GM23248 (cell line): Measurements from ENCODE around the gene RGS5. TPM values are rescaled to one million over a fixed set of nuclear protein-coding genes. Genes with fewer than 3 reads are reported as not detected.

Source experiments
- DNase-seq: peaks from one replicate; pipeline ENCODE4 v3.0.0-alpha.2; 2015
- H2AFZ ChIP-seq: fragments of 200-600 bp; sonication (generic); 2 replicates; pipeline ENCODE4 v1.6.1; 2016; ENCODE audit warnings: antibody characterized with exemption
- H3F3A ChIP-seq: fragments of 200-600 bp; sonication (generic); 2 replicates; pipeline ENCODE4 v1.6.1; 2016; ENCODE audit warnings: mild to moderate bottlenecking, antibody characterized with exemption, mixed run types; ENCODE audit not compliant: insufficient read depth
- H3K27ac ChIP-seq: fragments of 200-600 bp; sonication (generic); 2 replicates; pipeline ENCODE4 v1.5.1; 2016; ENCODE audit warnings: mild to moderate bottlenecking
- H3K27me3 ChIP-seq: fragments of 200-600 bp; sonication (generic); replicated peaks from 2 replicates; pipeline ENCODE4 v1.6.1; 2016; ENCODE audit warnings: mild to moderate bottlenecking; ENCODE audit not compliant: insufficient read depth
- H3K36me3 ChIP-seq: fragments of 200-600 bp; sonication (generic); 2 replicates; pipeline ENCODE4 v1.6.1; 2016; ENCODE audit warnings: low read depth, mild to moderate bottlenecking
- H3K4me1 ChIP-seq: fragments of 200-600 bp; sonication (generic); 2 replicates; pipeline ENCODE4 v1.6.1; 2016; ENCODE audit warnings: mild to moderate bottlenecking; ENCODE audit not compliant: insufficient read depth
- H3K4me2 ChIP-seq: fragments of 200-600 bp; sonication (generic); one replicate; pipeline ENCODE4 v1.6.1; 2016; ENCODE audit warnings: mild to moderate bottlenecking; ENCODE audit not compliant: unreplicated experiment
- H3K4me3 ChIP-seq: fragments of 200-600 bp; sonication (generic); 2 replicates; pipeline ENCODE4 v1.5.1; 2016; ENCODE audit warnings: mild to moderate bottlenecking
- H3K79me2 ChIP-seq: fragments of 200-600 bp; sonication (generic); 2 replicates; pipeline ENCODE4 v1.6.1; 2016; ENCODE audit warnings: mild to moderate bottlenecking; ENCODE audit not compliant: insufficient read depth
- H3K9ac ChIP-seq: fragments of 200-600 bp; sonication (generic); 2 replicates; pipeline ENCODE4 v1.6.1; 2016; ENCODE audit warnings: mild to moderate bottlenecking
- H3K9me2 ChIP-seq: fragments of 200-600 bp; sonication (generic); 2 replicates; pipeline ENCODE4 v1.6.1; 2016; ENCODE audit warnings: mixed run types, mild to moderate bottlenecking, moderate library complexity; ENCODE audit not compliant: insufficient read depth
- H3K9me3 ChIP-seq: fragments of 200-600 bp; sonication (generic); one replicate; pipeline ENCODE4 v1.6.1; 2017; ENCODE audit warnings: low read depth
- H4K20me1 ChIP-seq: fragments of 200-600 bp; sonication (generic); 2 replicates; pipeline ENCODE4 v1.6.0; 2016; ENCODE audit not compliant: insufficient read depth
- EZH2 ChIP-seq: fragments of 200-600 bp; sonication (generic); IDR thresholded peaks from 2 replicates; pipeline ENCODE4 v1.6.1; 2018; ENCODE audit warnings: antibody characterized with exemption, mild to moderate bottlenecking; ENCODE audit not compliant: insufficient read depth, poor library complexity, severe bottlenecking
- EZH2phosphoT487 ChIP-seq: fragments of 200-600 bp; sonication (generic); IDR thresholded peaks from 2 replicates; pipeline ENCODE4 v1.6.1; 2018; ENCODE audit warnings: antibody characterized with exemption, moderate library complexity, mild to moderate bottlenecking, low read depth; ENCODE audit not compliant: insufficient read depth
- WGBS, 2 experiments: methylation state at CpG; one replicate each; pipeline ENCODE4 v1.1.6; 2015 to 2017; ENCODE audit warnings: low lambda C conversion rate in 2 of 2, low coverage in 1 of 2; ENCODE audit errors: missing lambda C conversion rate in 2 of 2; 5-methylcytosine and 5-hydroxymethylcytosine counted together
- in situ Hi-C: fragments of 300-500 bp; cut with MboI; formaldehyde crosslinking; loops from 2 replicates; pipeline ENCODE4 v1.15.0; 2020
- polyA plus RNA-seq: library from polyadenylated mRNA; unstranded; fragments of >200 nt; fragmentation: Nextera tagmentation; extraction: Ambion mirVana; gene quantifications from 2 replicates; pipeline ENCODE4 v1.2.1, GENCODE V29; 2016
- total RNA-seq: library from RNA; depleted of rRNA; stranded (reverse); fragments of >200 nt; shearing (Covaris generic); gene quantifications from 2 replicates; pipeline ENCODE4 v1.2.3, GENCODE V29; 2014

RGS5 gene
- total and polyA plus RNA-seq, 2 experiments from 2014 or later: 0.89 to 6.8 TPM

DNA sequence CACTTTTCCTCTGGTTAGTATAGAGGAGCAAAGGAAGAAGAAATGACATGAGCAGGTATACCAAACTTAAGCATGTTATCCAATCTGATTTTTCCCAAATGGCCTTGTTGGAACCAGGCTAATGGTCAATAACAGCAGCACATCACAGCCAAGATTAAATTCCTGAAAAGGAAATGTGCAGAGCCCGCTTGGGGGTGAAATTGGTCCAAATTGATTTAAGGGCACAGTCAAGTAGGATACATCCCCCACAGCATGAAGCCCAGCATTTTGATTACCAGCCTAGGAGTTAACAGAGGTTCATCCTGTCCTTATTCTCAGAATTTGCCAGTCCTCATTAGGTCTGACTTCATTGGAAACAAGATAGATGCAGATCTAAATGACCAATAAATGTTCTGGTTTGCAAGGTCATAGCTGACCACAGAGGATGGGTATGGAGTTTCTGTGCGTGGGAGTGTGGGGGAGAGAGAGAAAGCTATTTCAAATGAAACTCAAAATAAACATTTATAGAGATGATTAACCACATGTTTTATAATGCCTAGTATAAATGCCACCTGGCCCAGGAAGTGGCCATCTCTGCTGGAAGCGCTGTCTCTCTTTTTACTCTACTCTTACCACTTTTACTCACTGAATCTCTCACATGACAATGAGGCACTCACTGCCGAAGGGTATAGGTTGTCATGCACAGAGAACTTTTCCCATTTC, 38.7 kb downstream of the RGS5 start:
- H3K4me2 ChIP-seq: no peak overlapping the region
- no peaks in the 10 kb centered on the region for H3K9me2 ChIP-seq
- 52 to 71% methylated on average over 4 of the region's 4 CpGs for WGBS, 2 experiments
- H3F3A ChIP-seq: peaks cover 42% of the 10 kb centered on the region
- TF ChIP-seq EZH2 (no peak), EZH2phosphoT487 (no peak)
- DNase-seq: peak; percentile 34
- no peaks in the 10 kb centered on the region for H3K9me3 ChIP-seq
- no peak overlapping the region for H3K9ac ChIP-seq
- no peak overlapping the region for H3K27ac ChIP-seq
- no peak overlapping the region for H3K4me3 ChIP-seq
- H3K79me2 ChIP-seq: no peaks in the 10 kb centered on the region
- no peaks in the 10 kb centered on the region for H4K20me1 ChIP-seq
- no peaks in the 10 kb centered on the region for H3K36me3 ChIP-seq
- in situ Hi-C loops: no loop called here
- 0 out of 2 replicates have a peak overlapping the region, but pooled peaks have one; percentile 4 for H2AFZ ChIP-seq
- no peaks in the 10 kb centered on the region for H3K27me3 ChIP-seq
- peaks cover 43% of the 10 kb centered on the region for H3K4me1 ChIP-seq

DNA sequence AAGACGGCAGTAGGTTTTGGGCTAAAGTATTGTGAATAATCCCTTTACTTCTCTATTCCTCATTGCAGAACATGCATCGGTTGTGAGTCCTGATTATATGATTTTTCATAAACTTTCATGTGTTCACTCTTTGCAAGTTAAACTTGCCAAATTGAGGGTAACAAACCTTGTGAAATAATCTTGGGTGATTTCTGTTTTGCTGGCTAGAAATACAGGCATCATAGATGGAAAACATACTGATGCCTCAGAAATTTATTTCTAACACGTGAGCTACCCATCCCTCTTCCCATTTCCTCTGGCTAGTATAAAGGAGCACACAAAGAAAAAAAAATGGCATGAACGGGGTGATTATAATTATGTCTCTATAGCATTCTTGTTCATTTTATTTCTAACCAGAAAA, 39.6 kb downstream of the RGS5 start:
- 89% methylated on average over 4 of the region's 4 CpGs for WGBS, 2 experiments
- no peak overlapping the region for H3K4me2 ChIP-seq
- TF ChIP-seq EZH2phosphoT487 (no peak), EZH2 (no peak)
- no peaks in the 10 kb centered on the region for H3K9me3 ChIP-seq
- H4K20me1 ChIP-seq: no peaks in the 10 kb centered on the region
- no peak overlapping the region for H3K4me3 ChIP-seq
- DNase-seq: no peak
- no peaks in the 10 kb centered on the region for H3K9me2 ChIP-seq
- in situ Hi-C loops: no loop called here
- H3K79me2 ChIP-seq: no peaks in the 10 kb centered on the region
- H3K9ac ChIP-seq: no peak overlapping the region
- no peaks in the 10 kb centered on the region for H3K36me3 ChIP-seq
- H2AFZ ChIP-seq: no peak overlapping the region
- no peaks in the 10 kb centered on the region for H3K27me3 ChIP-seq
- peaks cover 37% of the 10 kb centered on the region for H3F3A ChIP-seq
- H3K4me1 ChIP-seq: peaks cover 37% of the 10 kb centered on the region
- no peak overlapping the region for H3K27ac ChIP-seq

DNA sequence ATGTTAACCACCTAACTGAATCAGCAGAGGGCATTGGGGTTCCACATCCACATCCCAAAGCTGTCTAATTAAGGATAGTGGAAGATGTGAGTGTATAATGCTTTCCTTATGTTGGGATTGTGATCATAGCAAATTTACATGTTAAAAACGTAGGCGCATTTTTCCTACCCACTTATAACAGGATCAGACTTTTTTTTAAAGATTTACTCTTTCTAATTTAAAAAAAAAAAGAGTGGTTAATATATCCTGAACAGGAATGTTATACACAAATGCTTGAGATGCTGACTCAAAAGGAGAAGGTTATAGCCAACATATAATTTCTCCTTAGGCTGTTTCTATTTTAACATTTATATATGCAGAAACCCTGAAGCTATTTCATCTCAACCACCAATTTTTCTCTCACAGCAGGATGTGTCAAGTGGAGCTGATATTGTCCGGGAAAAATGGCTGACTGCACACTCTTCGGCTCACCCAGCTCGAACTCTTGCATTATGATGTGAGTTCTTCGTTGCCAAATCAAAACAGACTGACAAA, 40.3 kb downstream of the RGS5 start:
- H3K36me3 ChIP-seq: no peaks in the 10 kb centered on the region
- no peak overlapping the region for H3K4me2 ChIP-seq
- DNase-seq: peak; percentile 16
- H3K4me3 ChIP-seq: no peak overlapping the region
- peaks cover 31% of the 10 kb centered on the region for H3K4me1 ChIP-seq
- no peaks in the 10 kb centered on the region for H3K27me3 ChIP-seq
- H3F3A ChIP-seq: peaks cover 32% of the 10 kb centered on the region
- no peak overlapping the region for H3K27ac ChIP-seq
- no peak overlapping the region for H2AFZ ChIP-seq
- 76% methylated on average over 6 of the region's 6 CpGs for WGBS, 2 experiments
- TF ChIP-seq EZH2 (no peak), EZH2phosphoT487 (no peak)
- H3K9me3 ChIP-seq: no peaks in the 10 kb centered on the region
- no peaks in the 10 kb centered on the region for H3K79me2 ChIP-seq
- H3K9ac ChIP-seq: no peak overlapping the region
- H4K20me1 ChIP-seq: no peaks in the 10 kb centered on the region
- in situ Hi-C loops: no loop called here
- no peaks in the 10 kb centered on the region for H3K9me2 ChIP-seq

DNA sequence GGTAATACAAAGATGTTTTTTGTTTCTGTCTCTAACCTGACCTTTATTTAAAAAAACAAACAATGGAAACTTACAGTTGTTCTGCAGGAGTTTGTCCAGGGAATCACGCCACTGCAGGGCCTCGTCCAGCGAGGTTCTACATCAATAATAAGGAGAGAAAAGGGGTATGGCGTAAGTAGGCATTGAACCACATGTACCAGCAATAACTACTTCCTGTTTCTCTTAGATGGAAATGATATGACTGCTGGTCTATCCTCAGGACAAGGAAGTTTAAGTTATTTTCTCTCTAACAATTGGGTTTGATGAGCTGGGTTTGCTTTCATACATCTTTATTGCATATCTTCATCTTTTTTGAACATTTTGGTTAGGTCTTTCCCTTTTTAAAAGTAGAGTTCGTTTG, 40.9 kb downstream of the RGS5 start:
- H4K20me1 ChIP-seq: no peaks in the 10 kb centered on the region
- H3K9me2 ChIP-seq: no peaks in the 10 kb centered on the region
- no peak for TF ChIP-seq EZH2
- no peak for TF ChIP-seq EZH2phosphoT487
- no peak overlapping the region for H3K27ac ChIP-seq
- no peaks in the 10 kb centered on the region for H3K9me3 ChIP-seq
- in situ Hi-C loops: no loop called here
- H3K9ac ChIP-seq: no peak overlapping the region
- H2AFZ ChIP-seq: no peak overlapping the region
- WGBS, 2 experiments: 89% methylated on average over 5 of the region's 5 CpGs
- peaks cover 25% of the 10 kb centered on the region for H3F3A ChIP-seq
- H3K36me3 ChIP-seq: no peaks in the 10 kb centered on the region
- H3K79me2 ChIP-seq: no peaks in the 10 kb centered on the region
- H3K4me2 ChIP-seq: no peak overlapping the region
- H3K27me3 ChIP-seq: no peaks in the 10 kb centered on the region
- no peak overlapping the region for H3K4me3 ChIP-seq
- peaks cover 25% of the 10 kb centered on the region for H3K4me1 ChIP-seq
- no peak for DNase-seq
